Vagina (tissue), 2 donors: Measurements from ENCODE around the gene SPRR1A. TPM values are rescaled to one million over a fixed set of nuclear protein-coding genes. Genes with fewer than 3 reads are reported as not detected.

Experiments used
- DNase-seq, 2 donors: peaks; one replicate each; pipeline ENCODE4 v3.0.0-alpha.2; 2017; ENCODE audit errors: extremely low spot score in 2 of 2
- H3K27ac ChIP-seq: fragments of 200-600 bp; sonication (generic); one replicate; pipeline ENCODE4 v1.5.1; 2019
- H3K27me3 ChIP-seq: fragments of 200-600 bp; sonication (generic); one replicate; pipeline ENCODE4 v1.5.1; 2019
- H3K36me3 ChIP-seq, 2 donors: fragments of 200-600 bp; sonication (generic); one replicate each; pipeline ENCODE4 v1.5.1; 2017 to 2019
- H3K4me1 ChIP-seq: fragments of 200-600 bp; sonication (generic); one replicate; pipeline ENCODE4 v1.5.1; 2019
- H3K4me3 ChIP-seq, 2 donors: fragments of 200-600 bp; sonication (generic); 1 replicate in 1 of 2; 2 replicates in 1 of 2; pipeline ENCODE4 v1.5.1; 2016 to 2019
- H3K9me3 ChIP-seq: fragments of 200-600 bp; sonication (generic); one replicate; pipeline ENCODE4 v1.5.1; 2019
- CTCF ChIP-seq, 3 experiments: fragments of 450-650 bp in 2 of 3; fragments of 200-600 bp in 1 of 3; sonication (generic) in 1 of 3; IDR thresholded peaks; one replicate each; pipeline ENCODE4 v1.5.1; 2017 to 2019; ENCODE audit warnings: antibody characterized with exemption in 3 of 3, mild to moderate bottlenecking in 2 of 3, moderate library complexity in 2 of 3
- POLR2A ChIP-seq, 2 donors: fragments of 450-650 bp; IDR thresholded peaks; one replicate each; pipeline ENCODE4 v1.6.1; 2017; ENCODE audit warnings: antibody characterized with exemption in 2 of 2, mild to moderate bottlenecking in 2 of 2, moderate library complexity in 2 of 2
- POLR2AphosphoS5 ChIP-seq, 2 donors: sonication (generic); formaldehyde crosslinking; IDR thresholded peaks; one replicate each; pipeline ENCODE4 v1.9.0; 2017; ENCODE audit warnings: antibody characterized with exemption in 2 of 2, mild to moderate bottlenecking in 2 of 2, low read depth in 1 of 2; ENCODE audit not compliant: insufficient read depth in 1 of 2
- intact Hi-C: fragments of 100-400 bp; cut with DNase I; formaldehyde crosslinking; loops from one replicate; pipeline ENCODE4 v1.15.1; 2023
- total RNA-seq: library from RNA; depleted of rRNA; stranded (reverse); fragments of >200 nt; gene quantifications from one replicate; pipeline ENCODE4 v1.2.3, GENCODE V29; 2016

The SPRR1A gene
- total RNA-seq, 1 donor from 2014 or later = 109 TPM

GRCh38 chr1:153025797-153026196 is 41.9 kb downstream of the SPRR1A start:
- Histone ChIP-seq H3K36me3 (no peaks in the 10 kb centered on the region), H3K27ac (no peak overlapping the region), H3K27me3 (no peaks in the 10 kb centered on the region), H3K4me3 (no peak overlapping the region), H3K4me1 (no peaks in the 10 kb centered on the region), H3K9me3 (no peaks in the 10 kb centered on the region)
- TF ChIP-seq CTCF (IDR thresholded peaks at IDR 0.05) = no peak
- no peak for TF ChIP-seq POLR2AphosphoS5 (IDR thresholded peaks at IDR 0.05; ENCODE audit: insufficient read depth in 1 of 2, low read depth in 1 of 2)
- TF ChIP-seq POLR2A (IDR thresholded peaks at IDR 0.05) = no peak
- no peak for DNase-seq
- intact Hi-C loops = no loop called here

GRCh38 chr1:153028766-153029165 is 44.9 kb downstream of the SPRR1A start:
- no peak overlapping the region for H3K27ac ChIP-seq
- DNase-seq = no peak
- no peak for TF ChIP-seq CTCF (IDR thresholded peaks at IDR 0.05)
- no peak for TF ChIP-seq POLR2A (IDR thresholded peaks at IDR 0.05)
- no peak for TF ChIP-seq POLR2AphosphoS5 (IDR thresholded peaks at IDR 0.05; ENCODE audit: insufficient read depth in 1 of 2, low read depth in 1 of 2)
- H3K4me1 ChIP-seq = no peaks in the 10 kb centered on the region
- no peaks in the 10 kb centered on the region for H3K36me3 ChIP-seq
- intact Hi-C loops = no loop called here
- H3K9me3 ChIP-seq = no peaks in the 10 kb centered on the region
- no peaks in the 10 kb centered on the region for H3K27me3 ChIP-seq
- H3K4me3 ChIP-seq = no peak overlapping the region

GRCh38 chr1:153030895-153031294 is 47.0 kb downstream of the SPRR1A start, which contains the start of gene SPRR1B:
Gene SPRR1B, plus strand, starts transcription at chr1:153031203. Its CDS starts 1,143 bp downstream, at chr1:153032346.
- H3K27me3 ChIP-seq = no peaks in the 10 kb centered on the region
- no peaks in the 10 kb centered on the region for H3K9me3 ChIP-seq
- TF ChIP-seq POLR2A (IDR thresholded peaks at IDR 0.05) = no peak
- no peak for TF ChIP-seq CTCF (IDR thresholded peaks at IDR 0.05)
- peak in 1 of 2 donors; percentile 64 for TF ChIP-seq POLR2AphosphoS5 (IDR thresholded peaks at IDR 0.05; ENCODE audit: insufficient read depth in 1 of 2, low read depth in 1 of 2)
- H3K27ac ChIP-seq = no peak within 1 kb of the TSS
- intact Hi-C loops = no loop called here
- H3K36me3 ChIP-seq = no peaks in the 10 kb centered on the region
- no peaks in the 10 kb centered on the region for H3K4me1 ChIP-seq
- no peak for DNase-seq
- peak within 1 kb of the TSS in 1 of 2 donors; percentile 24 for H3K4me3 ChIP-seq

GRCh38 chr1:153032073-153032472 is 48.2 kb downstream of the SPRR1A start:
- H3K27me3 ChIP-seq = no peaks in the 10 kb centered on the region
- TF ChIP-seq CTCF (IDR thresholded peaks at IDR 0.05) (no peak), POLR2A (IDR thresholded peaks at IDR 0.05) (no peak)
- intact Hi-C loops = no loop called here
- no peaks in the 10 kb centered on the region for H3K36me3 ChIP-seq
- DNase-seq = no peak
- H3K4me3 ChIP-seq = peak overlapping the region in 1 of 2 donors; percentile 24
- no peaks in the 10 kb centered on the region for H3K4me1 ChIP-seq
- no peak overlapping the region for H3K27ac ChIP-seq
- H3K9me3 ChIP-seq = no peaks in the 10 kb centered on the region

- DNase-seq = no peak
- Histone ChIP-seq H3K27me3 (no peaks in the 10 kb centered on the region), H3K4me1 (no peaks in the 10 kb centered on the region), H3K36me3 (no peaks in the 10 kb centered on the region), H3K4me3 (peak overlapping the region in 1 of 2 donors; percentile 24), H3K9me3 (no peaks in the 10 kb centered on the region), H3K27ac (no peak overlapping the region)
- intact Hi-C loops = no loop called here
- peak in 1 of 2 donors; percentile 61 for TF ChIP-seq POLR2AphosphoS5 (IDR thresholded peaks at IDR 0.05; ENCODE audit: insufficient read depth in 1 of 2, low read depth in 1 of 2)
- TF ChIP-seq POLR2A (IDR thresholded peaks at IDR 0.05) = no peak
Measured at GRCh38 chr1:153032677-153033308, 48.9 kb downstream of the SPRR1A start.
